Type B pancreatic cell (in vitro differentiated cells): ENCODE data around the gene SLC12A4. TPM values are rescaled to one million over a fixed set of nuclear protein-coding genes. Genes with fewer than 3 reads are reported as not detected.
A peak's percentile ranks its signal among the peaks of the same experiment; 100 is the strongest.
"Not testable (repeated sequence)": the region's sequence is repeated elsewhere in the genome, so short reads cannot be mapped to it uniquely, and the experiment has no call there.

ENCODE experiments used
- DNase-seq: peaks from one replicate; pipeline ENCODE4 v3.0.0; 2021; ENCODE audit warnings: mixed read lengths; ENCODE audit not compliant: unreplicated experiment; ENCODE audit errors: extremely low spot score
- H3K27ac Mint-ChIP-seq: 2 replicates; pipeline ENCODE4 v1.8.0; 2021; ENCODE audit warnings: mild to moderate bottlenecking, mixed read lengths
- H3K27me3 Mint-ChIP-seq: 2 replicates; pipeline ENCODE4 v1.8.0; 2021; ENCODE audit warnings: mixed read lengths
- H3K36me3 Mint-ChIP-seq: 2 replicates; pipeline ENCODE4 v1.8.0; 2021; ENCODE audit warnings: mixed read lengths
- H3K4me1 Mint-ChIP-seq: one replicate; pipeline ENCODE4 v1.8.0; 2021; ENCODE audit warnings: mixed read lengths; ENCODE audit not compliant: unreplicated experiment
- H3K4me3 Mint-ChIP-seq: 2 replicates; pipeline ENCODE4 v1.8.0; 2021; ENCODE audit warnings: mild to moderate bottlenecking, mixed read lengths
- H3K9me3 Mint-ChIP-seq: 2 replicates; pipeline ENCODE4 v1.8.0; 2021; ENCODE audit warnings: mixed read lengths
- total RNA-seq: library from RNA; stranded (reverse); gene quantifications from 2 replicates; pipeline ENCODE4 v1.2.1, GENCODE V29; 2021; ENCODE audit warnings: low replicate concordance
- TF ChIP-seq, protein P1 (sequence below): fragments of 200-600 bp; sonication (generic); conservative IDR thresholded peaks from 2 replicates; pipeline ENCODE4 v1.5.0; 2021; ENCODE audit warnings: antibody characterized with exemption, mild to moderate bottlenecking

SLC12A4 gene
- total RNA-seq, 1 donor from 2014 or later: 48.1 TPM

DNA sequence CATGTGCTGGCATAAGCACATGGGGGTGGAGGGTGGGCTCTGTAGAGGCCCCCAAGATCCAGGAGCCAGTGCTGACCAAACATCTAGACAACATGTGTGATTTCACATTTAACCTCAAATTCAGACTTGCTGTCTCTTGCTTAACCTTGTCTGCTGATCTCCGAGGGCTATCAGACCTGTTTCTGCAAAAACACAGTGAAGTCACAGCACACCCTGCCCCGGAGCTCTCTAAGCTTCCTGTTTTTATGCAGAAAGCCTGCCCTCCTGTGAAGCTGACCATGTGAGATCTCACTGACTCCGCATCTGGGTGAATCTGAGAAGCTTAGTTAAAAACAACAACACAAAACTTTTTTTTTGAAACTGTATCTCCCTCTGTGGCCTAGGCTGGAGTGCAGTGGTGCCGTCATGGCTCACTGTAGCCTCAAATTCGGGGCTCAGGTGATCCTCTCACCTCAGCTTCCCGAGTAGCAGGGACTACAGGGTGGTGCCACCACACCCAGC is 37.4 kb upstream of the SLC12A4 start:
- Mint-ChIP-seq H3K4me1 (no peaks in the 10 kb centered on the region), H3K27ac (peak overlapping the region; percentile 97), H3K27me3 (peaks cover 10% of the 10 kb centered on the region), H3K9me3 (no peaks in the 10 kb centered on the region), H3K36me3 (no peaks in the 10 kb centered on the region), H3K4me3 (peak overlapping the region; percentile 65)
- TF ChIP-seq, protein P1, sequence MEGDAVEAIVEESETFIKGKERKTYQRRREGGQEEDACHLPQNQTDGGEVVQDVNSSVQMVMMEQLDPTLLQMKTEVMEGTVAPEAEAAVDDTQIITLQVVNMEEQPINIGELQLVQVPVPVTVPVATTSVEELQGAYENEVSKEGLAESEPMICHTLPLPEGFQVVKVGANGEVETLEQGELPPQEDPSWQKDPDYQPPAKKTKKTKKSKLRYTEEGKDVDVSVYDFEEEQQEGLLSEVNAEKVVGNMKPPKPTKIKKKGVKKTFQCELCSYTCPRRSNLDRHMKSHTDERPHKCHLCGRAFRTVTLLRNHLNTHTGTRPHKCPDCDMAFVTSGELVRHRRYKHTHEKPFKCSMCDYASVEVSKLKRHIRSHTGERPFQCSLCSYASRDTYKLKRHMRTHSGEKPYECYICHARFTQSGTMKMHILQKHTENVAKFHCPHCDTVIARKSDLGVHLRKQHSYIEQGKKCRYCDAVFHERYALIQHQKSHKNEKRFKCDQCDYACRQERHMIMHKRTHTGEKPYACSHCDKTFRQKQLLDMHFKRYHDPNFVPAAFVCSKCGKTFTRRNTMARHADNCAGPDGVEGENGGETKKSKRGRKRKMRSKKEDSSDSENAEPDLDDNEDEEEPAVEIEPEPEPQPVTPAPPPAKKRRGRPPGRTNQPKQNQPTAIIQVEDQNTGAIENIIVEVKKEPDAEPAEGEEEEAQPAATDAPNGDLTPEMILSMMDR: no peak
- no peak for DNase-seq

DNA sequence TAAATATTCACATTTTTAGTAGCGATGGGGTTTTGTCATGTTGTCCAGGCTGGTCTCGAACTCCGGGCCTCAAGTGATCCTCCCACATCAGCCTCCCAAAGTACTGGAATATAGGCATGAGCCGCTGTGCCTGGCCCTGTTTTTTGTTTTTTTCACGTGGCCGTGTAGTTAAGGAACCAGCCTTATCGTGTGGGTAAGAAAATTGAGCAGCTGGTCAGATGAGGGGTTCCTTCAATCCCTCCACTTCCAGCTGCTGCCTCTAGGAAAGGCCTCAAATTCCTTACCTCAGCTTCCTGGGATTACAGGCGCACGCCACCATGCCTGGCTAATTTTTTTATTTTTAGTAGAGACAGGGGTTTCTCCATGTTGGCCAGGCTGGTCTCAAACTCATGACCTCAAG is 36.8 kb upstream of the SLC12A4 start:
- H3K4me3 Mint-ChIP-seq: no peak overlapping the region
- H3K27ac Mint-ChIP-seq: peak overlapping the region; percentile 97
- peaks cover 4% of the 10 kb centered on the region for H3K4me1 Mint-ChIP-seq

DNA sequence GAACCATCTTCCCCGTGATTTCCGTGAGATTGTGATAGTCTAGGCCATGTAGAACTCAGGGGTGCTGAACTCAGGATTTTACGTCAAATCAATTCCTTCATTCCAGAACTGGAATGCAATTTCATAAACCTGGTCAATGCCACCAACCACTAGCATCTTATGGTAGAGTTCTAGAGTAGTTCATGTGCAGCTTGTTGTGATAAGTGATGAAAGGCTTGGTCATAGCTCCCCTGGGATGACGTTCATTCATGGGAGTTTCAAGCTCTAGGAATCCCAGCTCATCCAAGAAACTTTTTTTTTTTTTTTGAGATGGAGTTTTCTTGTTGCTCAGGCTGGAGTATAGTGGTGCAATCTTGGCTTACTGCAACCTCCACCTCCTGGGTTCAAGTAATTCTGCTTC is 34.6 kb upstream of the SLC12A4 start:
- H3K27ac Mint-ChIP-seq: no peak overlapping the region
- peaks cover 4% of the 10 kb centered on the region for H3K4me1 Mint-ChIP-seq
- no peak overlapping the region for H3K4me3 Mint-ChIP-seq
- H3K9me3 Mint-ChIP-seq: no peaks in the 10 kb centered on the region
- TF ChIP-seq, protein P1: no peak
- H3K27me3 Mint-ChIP-seq: no peaks in the 10 kb centered on the region
- no peak for DNase-seq
- no peaks in the 10 kb centered on the region for H3K36me3 Mint-ChIP-seq

More for the DNA sequence above, 36.8 kb upstream of the SLC12A4 start:
- no peaks in the 10 kb centered on the region for H3K36me3 Mint-ChIP-seq
- TF ChIP-seq, protein P1: no peak
- H3K9me3 Mint-ChIP-seq: no peaks in the 10 kb centered on the region
- DNase-seq: no peak
- peaks cover 4% of the 10 kb centered on the region for H3K27me3 Mint-ChIP-seq

DNA sequence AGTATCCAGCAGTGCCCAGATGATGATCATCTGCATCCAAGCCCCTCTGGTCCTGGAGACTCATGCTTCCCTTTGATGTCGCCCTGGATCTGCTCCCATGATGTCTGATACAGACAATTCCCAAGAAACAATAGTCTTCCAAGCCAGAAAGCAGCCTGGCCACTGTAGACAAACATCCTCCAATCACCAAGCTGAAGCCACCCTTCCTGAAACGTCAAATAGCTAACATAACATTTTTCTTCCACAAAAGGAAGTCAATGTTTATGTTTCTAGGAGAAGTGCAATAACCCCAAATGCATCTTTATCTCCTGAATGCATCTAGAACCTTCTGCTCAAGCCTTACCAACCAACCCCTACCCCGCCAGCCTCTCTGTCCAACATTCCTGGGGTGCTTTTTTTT is 32.0 kb upstream of the SLC12A4 start:
- H3K36me3 Mint-ChIP-seq: no peaks in the 10 kb centered on the region
- no peaks in the 10 kb centered on the region for H3K27me3 Mint-ChIP-seq
- peaks cover 4% of the 10 kb centered on the region for H3K4me1 Mint-ChIP-seq
- H3K4me3 Mint-ChIP-seq: no peak overlapping the region
- no peak for DNase-seq
- H3K27ac Mint-ChIP-seq: peak overlapping the region; percentile 5
- TF ChIP-seq, protein P1: no peak
- no peaks in the 10 kb centered on the region for H3K9me3 Mint-ChIP-seq

DNA sequence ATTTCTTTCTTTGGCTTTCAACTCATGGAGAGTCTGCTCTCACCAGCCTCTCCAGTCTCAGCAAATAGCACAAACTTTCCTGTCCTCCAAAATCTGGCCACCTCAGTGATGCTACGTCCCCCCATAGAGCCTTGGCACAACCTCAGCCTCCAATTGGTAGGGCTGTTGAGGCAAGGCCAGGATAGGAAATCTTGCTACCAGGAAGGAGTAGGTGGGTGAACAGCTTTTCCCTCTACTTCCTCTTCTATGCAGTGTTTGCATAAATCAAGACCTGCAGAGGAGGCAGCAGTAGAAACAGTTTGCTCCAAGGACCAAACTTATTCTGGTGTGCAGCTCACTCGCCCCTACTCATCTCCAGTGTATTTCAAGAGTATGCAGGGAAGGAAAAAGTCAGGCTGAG is 31.5 kb upstream of the SLC12A4 start:
- no peak for DNase-seq
- Mint-ChIP-seq H3K27me3 (no peaks in the 10 kb centered on the region), H3K9me3 (no peaks in the 10 kb centered on the region), H3K4me3 (no peak overlapping the region), H3K27ac (no peak overlapping the region), H3K36me3 (no peaks in the 10 kb centered on the region), H3K4me1 (peaks cover 4% of the 10 kb centered on the region)
- TF ChIP-seq, protein P1: no peak

DNA sequence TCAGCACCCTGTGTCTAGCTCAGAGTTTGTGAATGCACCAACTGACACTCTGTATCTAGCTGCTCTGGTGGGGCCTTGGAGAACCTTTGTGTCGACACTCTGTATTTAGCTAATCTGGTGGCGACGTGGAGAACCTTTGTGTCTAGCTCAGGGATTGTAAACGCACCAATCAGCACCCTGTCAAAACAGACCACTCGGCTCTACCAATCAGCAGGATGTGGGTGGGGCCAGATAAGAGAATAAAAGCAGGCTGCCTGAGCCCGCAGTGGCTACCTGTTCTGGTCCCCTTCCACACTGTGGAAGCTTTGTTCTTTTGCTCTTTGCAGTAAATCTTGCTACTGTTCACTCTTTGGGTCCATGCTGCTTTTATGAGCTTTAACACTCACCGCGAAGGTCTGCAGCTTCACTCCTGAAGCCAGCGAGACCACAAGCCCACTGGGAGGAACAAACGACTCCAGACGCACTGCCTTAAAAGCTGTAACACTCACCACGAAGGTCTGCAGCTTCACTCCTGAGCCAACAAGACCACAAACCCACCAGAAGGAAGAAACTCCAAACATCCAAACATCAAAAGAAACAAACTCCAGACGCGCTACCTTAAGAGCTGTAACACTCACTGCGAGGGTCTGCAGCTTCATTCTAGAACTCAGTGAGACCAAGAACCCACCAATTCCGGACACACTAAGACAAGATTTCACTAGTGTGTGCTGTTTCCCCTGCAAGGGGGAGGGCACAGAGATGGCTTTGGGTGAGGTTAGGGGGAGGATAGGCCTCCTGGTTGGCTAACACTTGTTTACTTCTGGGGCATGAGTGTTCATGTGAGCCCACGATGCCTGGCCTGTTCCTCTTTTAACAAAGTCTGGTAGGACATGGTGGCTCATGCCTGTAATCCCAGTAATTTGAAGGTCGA is 30.6 kb upstream of the SLC12A4 start, which contains the start of gene DPEP2:
Gene DPEP2 (minus strand): TSS at position 706 of the 910 bp plus-strand sequence. CDS start 6,272 bp downstream, outside the sequence.
- not testable (repeated sequence) for H3K4me1 Mint-ChIP-seq

DNA sequence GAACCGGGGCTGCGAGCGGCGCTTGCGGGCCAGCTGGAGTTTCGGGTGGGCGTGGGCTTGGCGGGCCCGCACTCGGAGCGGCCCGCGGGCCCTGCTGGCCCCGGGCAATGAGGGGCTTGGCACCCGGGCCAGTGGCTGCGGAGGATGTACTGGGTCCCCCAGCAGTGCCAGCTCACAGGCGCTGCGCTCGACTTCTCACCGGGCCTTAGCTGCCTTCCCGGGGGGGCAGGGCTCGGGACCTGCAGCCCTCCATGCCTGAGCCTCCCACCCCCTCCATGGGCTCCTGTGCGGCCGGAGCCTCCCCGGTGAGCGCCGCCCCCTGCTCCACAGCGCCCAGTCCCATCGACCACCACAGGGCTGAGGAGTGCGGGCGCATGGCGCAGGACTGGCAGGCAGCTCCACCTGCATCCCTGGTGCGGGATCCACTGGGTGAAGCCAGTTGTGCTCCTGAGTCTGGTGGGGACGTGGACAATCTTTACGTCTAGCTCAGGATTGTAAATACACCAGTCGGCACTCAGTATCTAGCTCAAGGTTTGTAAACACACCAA is 29.9 kb upstream of the SLC12A4 start:
- H3K27ac Mint-ChIP-seq, H3K9me3 Mint-ChIP-seq, DNase-seq, H3K4me1 Mint-ChIP-seq, H3K27me3 Mint-ChIP-seq, H3K36me3 Mint-ChIP-seq, H3K4me3 Mint-ChIP-seq: not testable (repeated sequence)

More for the DNA sequence above, 30.6 kb upstream of the SLC12A4 start, which contains the start of gene DPEP2:
- H3K36me3 Mint-ChIP-seq, DNase-seq, H3K4me3 Mint-ChIP-seq, H3K27me3 Mint-ChIP-seq, H3K9me3 Mint-ChIP-seq: not testable (repeated sequence)
- H3K27ac Mint-ChIP-seq: peak within 1 kb of the TSS; percentile 5
